Panc1 (cell line): ENCODE measurements around the gene PHF1.

Experiments used
- SIN3A ChIP-seq: IDR thresholded peaks from 2 replicates; pipeline ENCODE4 v1.6.1; 2012; ENCODE audit warnings: low read depth, mild to moderate bottlenecking, low read length, moderate library complexity, borderline replicate concordance; ENCODE audit not compliant: insufficient read depth
- TF ChIP-seq, protein P1 (sequence below): fragments of 450-650 bp; IDR thresholded peaks from 2 replicates; pipeline ENCODE4 v1.5.1; 2017; ENCODE audit warnings: mild to moderate bottlenecking
- TF ChIP-seq, protein P2 (sequence below), 2 experiments: IDR thresholded peaks; 2 replicates each; pipeline ENCODE4 v1.6.1; 2011 to 2012; ENCODE audit warnings: low read depth in 2 of 2, control low read depth in 1 of 2, low read length in 1 of 2, mild to moderate bottlenecking in 1 of 2, moderate library complexity in 1 of 2; ENCODE audit not compliant: insufficient read depth in 1 of 2

DNA sequence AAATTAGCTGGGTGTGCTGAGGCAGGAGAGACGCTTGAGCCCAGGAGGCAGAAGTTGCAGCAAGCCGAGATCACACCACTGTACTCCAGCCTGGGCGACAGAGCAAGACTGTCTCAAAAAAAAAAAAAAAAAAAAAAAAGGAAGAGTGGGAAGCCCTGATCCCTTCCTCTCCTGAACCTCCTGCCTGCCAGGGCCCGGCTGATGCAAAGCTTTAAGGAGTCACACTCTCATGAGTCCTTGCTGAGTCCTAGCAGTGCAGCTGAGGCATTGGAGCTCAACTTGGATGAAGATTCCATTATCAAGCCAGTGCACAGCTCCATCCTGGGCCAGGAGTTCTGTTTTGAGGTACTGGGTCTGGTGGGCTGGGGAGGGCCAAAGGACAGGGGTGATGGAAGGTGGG, 24.1 kb downstream of the PHF1 start:
- TF ChIP-seq, protein P1, sequence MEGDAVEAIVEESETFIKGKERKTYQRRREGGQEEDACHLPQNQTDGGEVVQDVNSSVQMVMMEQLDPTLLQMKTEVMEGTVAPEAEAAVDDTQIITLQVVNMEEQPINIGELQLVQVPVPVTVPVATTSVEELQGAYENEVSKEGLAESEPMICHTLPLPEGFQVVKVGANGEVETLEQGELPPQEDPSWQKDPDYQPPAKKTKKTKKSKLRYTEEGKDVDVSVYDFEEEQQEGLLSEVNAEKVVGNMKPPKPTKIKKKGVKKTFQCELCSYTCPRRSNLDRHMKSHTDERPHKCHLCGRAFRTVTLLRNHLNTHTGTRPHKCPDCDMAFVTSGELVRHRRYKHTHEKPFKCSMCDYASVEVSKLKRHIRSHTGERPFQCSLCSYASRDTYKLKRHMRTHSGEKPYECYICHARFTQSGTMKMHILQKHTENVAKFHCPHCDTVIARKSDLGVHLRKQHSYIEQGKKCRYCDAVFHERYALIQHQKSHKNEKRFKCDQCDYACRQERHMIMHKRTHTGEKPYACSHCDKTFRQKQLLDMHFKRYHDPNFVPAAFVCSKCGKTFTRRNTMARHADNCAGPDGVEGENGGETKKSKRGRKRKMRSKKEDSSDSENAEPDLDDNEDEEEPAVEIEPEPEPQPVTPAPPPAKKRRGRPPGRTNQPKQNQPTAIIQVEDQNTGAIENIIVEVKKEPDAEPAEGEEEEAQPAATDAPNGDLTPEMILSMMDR, result no peak
- TF ChIP-seq, protein P2, sequence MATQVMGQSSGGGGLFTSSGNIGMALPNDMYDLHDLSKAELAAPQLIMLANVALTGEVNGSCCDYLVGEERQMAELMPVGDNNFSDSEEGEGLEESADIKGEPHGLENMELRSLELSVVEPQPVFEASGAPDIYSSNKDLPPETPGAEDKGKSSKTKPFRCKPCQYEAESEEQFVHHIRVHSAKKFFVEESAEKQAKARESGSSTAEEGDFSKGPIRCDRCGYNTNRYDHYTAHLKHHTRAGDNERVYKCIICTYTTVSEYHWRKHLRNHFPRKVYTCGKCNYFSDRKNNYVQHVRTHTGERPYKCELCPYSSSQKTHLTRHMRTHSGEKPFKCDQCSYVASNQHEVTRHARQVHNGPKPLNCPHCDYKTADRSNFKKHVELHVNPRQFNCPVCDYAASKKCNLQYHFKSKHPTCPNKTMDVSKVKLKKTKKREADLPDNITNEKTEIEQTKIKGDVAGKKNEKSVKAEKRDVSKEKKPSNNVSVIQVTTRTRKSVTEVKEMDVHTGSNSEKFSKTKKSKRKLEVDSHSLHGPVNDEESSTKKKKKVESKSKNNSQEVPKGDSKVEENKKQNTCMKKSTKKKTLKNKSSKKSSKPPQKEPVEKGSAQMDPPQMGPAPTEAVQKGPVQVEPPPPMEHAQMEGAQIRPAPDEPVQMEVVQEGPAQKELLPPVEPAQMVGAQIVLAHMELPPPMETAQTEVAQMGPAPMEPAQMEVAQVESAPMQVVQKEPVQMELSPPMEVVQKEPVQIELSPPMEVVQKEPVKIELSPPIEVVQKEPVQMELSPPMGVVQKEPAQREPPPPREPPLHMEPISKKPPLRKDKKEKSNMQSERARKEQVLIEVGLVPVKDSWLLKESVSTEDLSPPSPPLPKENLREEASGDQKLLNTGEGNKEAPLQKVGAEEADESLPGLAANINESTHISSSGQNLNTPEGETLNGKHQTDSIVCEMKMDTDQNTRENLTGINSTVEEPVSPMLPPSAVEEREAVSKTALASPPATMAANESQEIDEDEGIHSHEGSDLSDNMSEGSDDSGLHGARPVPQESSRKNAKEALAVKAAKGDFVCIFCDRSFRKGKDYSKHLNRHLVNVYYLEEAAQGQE (IDR thresholded peaks at IDR 0.05; ENCODE audit: insufficient read depth in 1 of 2, low read depth in 2 of 2, low read length in 1 of 2), result no peak
- no peak for TF ChIP-seq SIN3A
